HCT116 (cell line): ENCODE measurements around the gene RBM39. TPM values are rescaled to one million over a fixed set of nuclear protein-coding genes. Genes with fewer than 3 reads are reported as not detected.
"Not testable (repeated sequence)": the region's sequence is repeated elsewhere in the genome, so short reads cannot be mapped to it uniquely, and the experiment has no call there.

ENCODE experiments used
- ATAC-seq: fragments of 200-7000 bp; cut with Tn5 transposase; 2 replicates; pipeline ENCODE4 v1.9.1; 2020; ENCODE audit warnings: mild to moderate bottlenecking, moderate library complexity
- BruUV-seq: library from RNA; stranded (reverse); fragments of 400-500 nt; replicated peaks from 2 replicates; lab custom pipeline; 2021; lab: Mats Ljungman, UMichigan
- CTCF ChIA-PET: fragments of 300-600 bp; sonication (Branson Sonifier 250); formaldehyde crosslinking; loops from one replicate; lab custom pipeline; 2021; ENCODE audit warnings: antibody characterized with exemption; lab: Charles Lee
- POLR2A ChIA-PET: fragments of 300-600, 350-600 bp; sonication (Branson Sonifier 250); formaldehyde crosslinking; loops from one replicate; lab custom pipeline; 2021; ENCODE audit warnings: antibody characterized with exemption; lab: Charles Lee
- RAD21 ChIA-PET, 2 experiments: fragments of 300-600 bp; sonication (Branson Sonifier 250); formaldehyde crosslinking; loops; one replicate each; lab custom pipeline; 2023; ENCODE audit warnings: low total read pairs in 2 of 2; ENCODE audit not compliant: uncharacterized antibody in 2 of 2, unreplicated experiment in 2 of 2, low non-redundant PET in 1 of 2; lab: Charles Lee
- DNase-seq: peaks from one replicate; pipeline ENCODE4 v3.0.0-alpha.2; 2010; ENCODE audit warnings: low read depth, low spot score
- H2AFZ ChIP-seq: fragments of 200-600 bp; shearing (Covaris generic), sonication (generic); 2 replicates; pipeline ENCODE4 v1.6.1; 2017; ENCODE audit warnings: low read depth, mixed run types, mixed read lengths, antibody characterized with exemption, low read length; ENCODE audit not compliant: poor library complexity, severe bottlenecking
- H3K27ac ChIP-seq: 2 replicates; pipeline ENCODE4 v1.5.1; 2012; ENCODE audit warnings: low read depth, low read length
- H3K27me3 ChIP-seq: fragments of 200-600 bp; sonication (generic); 2 replicates; pipeline ENCODE4 v1.6.1; 2016; ENCODE audit warnings: mixed run types, low read length, mixed read lengths; ENCODE audit not compliant: insufficient read depth
- H3K36me3 ChIP-seq, 2 experiments: fragments of 200-500 bp in 1 of 2; fragments of 200-600 bp in 1 of 2; sonication (Bioruptor generic) in 1 of 2; sonication (generic) in 1 of 2; 2 replicates each; pipeline versions ENCODE4 v1.5.1 to v1.6.1; 2014 to 2016; ENCODE audit warnings: low read length in 2 of 2, inconsistent platforms in 1 of 2, mixed read lengths in 1 of 2, mixed run types in 1 of 2; ENCODE audit not compliant: insufficient read depth in 2 of 2, control insufficient read depth in 1 of 2
- H3K4me1 ChIP-seq, 2 experiments: fragments of 200-600 bp in 1 of 2; sonication (generic) in 1 of 2; 2 replicates each; pipeline versions ENCODE4 v1.5.1 to v1.6.1; 2012 to 2017; ENCODE audit warnings: low read length in 2 of 2, inconsistent platforms in 1 of 2, mild to moderate bottlenecking in 1 of 2, mixed read lengths in 1 of 2, mixed run types in 1 of 2, moderate library complexity in 1 of 2; ENCODE audit not compliant: insufficient read depth in 2 of 2, control insufficient read depth in 1 of 2
- H3K4me2 ChIP-seq: fragments of 200-600 bp; sonication (generic); 2 replicates; pipeline ENCODE4 v1.6.1; 2017; ENCODE audit warnings: mixed run types, low read length, mixed read lengths
- H3K4me3 ChIP-seq, 2 experiments: fragments of 200-600 bp in 1 of 2; sonication (generic) in 1 of 2; replicated peaks in 1 of 2; 2 replicates each; pipeline ENCODE4 v1.5.1; 2011 to 2016; ENCODE audit warnings: low read length in 2 of 2, control low read depth in 1 of 2, low read depth in 1 of 2, mild to moderate bottlenecking in 1 of 2, mixed read lengths in 1 of 2, mixed run types in 1 of 2
- H3K79me2 ChIP-seq: fragments of 200-600 bp; sonication (generic); 2 replicates; pipeline ENCODE4 v1.6.1; 2017; ENCODE audit warnings: mild to moderate bottlenecking, mixed run types, low read length, moderate library complexity, mixed read lengths; ENCODE audit not compliant: insufficient read depth
- H3K9ac ChIP-seq: fragments of 200-600 bp; sonication (generic); 2 replicates; pipeline ENCODE4 v1.6.1; 2016; ENCODE audit warnings: low read length, mixed read lengths
- H3K9me2 ChIP-seq: fragments of 200-600 bp; sonication (generic), shearing (Covaris generic); 2 replicates; pipeline ENCODE4 v1.6.1; 2017; ENCODE audit warnings: mixed run types, mild to moderate bottlenecking, moderate library complexity; ENCODE audit not compliant: insufficient read depth
- H3K9me3 ChIP-seq, 2 experiments: fragments of 200-500 bp in 1 of 2; fragments of 200-600 bp in 1 of 2; sonication (Bioruptor generic) in 1 of 2; sonication (generic) in 1 of 2; 2 replicates each; pipeline ENCODE4 v1.6.1; 2014 to 2017; ENCODE audit warnings: low read length in 2 of 2, mixed read lengths in 2 of 2, inconsistent platforms in 1 of 2, low read depth in 1 of 2, mild to moderate bottlenecking in 1 of 2, mixed run types in 1 of 2, moderate library complexity in 1 of 2; ENCODE audit not compliant: control insufficient read depth in 1 of 2, insufficient read depth in 1 of 2
- H4K20me1 ChIP-seq: fragments of 200-600 bp; sonication (generic), shearing (Covaris generic); 2 replicates; pipeline ENCODE4 v1.6.1; 2017; ENCODE audit warnings: mixed run types, mild to moderate bottlenecking, moderate library complexity; ENCODE audit not compliant: insufficient read depth
- CBX3 ChIP-seq: IDR thresholded peaks from 2 replicates; pipeline ENCODE4 v1.6.1; 2012; ENCODE audit warnings: low read depth
- EZH2phosphoT487 ChIP-seq: fragments of 200-600 bp; IDR thresholded peaks from 2 replicates; pipeline ENCODE4 v1.6.1; 2018; ENCODE audit warnings: antibody characterized with exemption, borderline replicate concordance
- FOSL1 ChIP-seq: IDR thresholded peaks from 2 replicates; pipeline ENCODE4 v1.6.1; 2012; ENCODE audit warnings: low read depth
- MAX ChIP-seq: IDR thresholded peaks from 2 replicates; pipeline ENCODE4 v1.6.1; 2012
- SIN3A ChIP-seq: IDR thresholded peaks from 2 replicates; pipeline ENCODE4 v1.6.1; 2012; ENCODE audit warnings: low read depth
- SRF ChIP-seq: IDR thresholded peaks from 2 replicates; pipeline ENCODE4 v1.6.1; 2012; ENCODE audit warnings: low read depth
- TCF7L2 ChIP-seq: IDR thresholded peaks from 2 replicates; pipeline ENCODE4 v1.7.0; 2011; ENCODE audit warnings: borderline replicate concordance, inconsistent platforms; ENCODE audit not compliant: insufficient read depth, insufficient read length; ENCODE audit errors: extremely low read depth
- ZFX ChIP-seq: fragments of 450-650 bp; IDR thresholded peaks from 2 replicates; pipeline ENCODE4 v1.6.1; 2017
- ZNF274 ChIP-seq: fragments of 200-500 bp; sonication (Bioruptor generic); IDR thresholded peaks from 2 replicates; pipeline ENCODE4 v1.6.1; 2014; ENCODE audit warnings: mild to moderate bottlenecking, low read depth, low read length, inconsistent platforms
- intact Hi-C: fragments of 100-400 bp; cut with micrococcal nuclease; formaldehyde crosslinking; loops from 2 replicates; pipeline ENCODE4 v1.10.0; 2022
- total RNA-seq: library from RNA; stranded (reverse); gene quantifications from one replicate; pipeline ENCODE4 v1.2.1, GENCODE V29; 2021; ENCODE audit not compliant: unreplicated experiment
- TF ChIP-seq, protein P1 (sequence below): IDR thresholded peaks from 2 replicates; pipeline ENCODE4 v1.6.1; 2012

RBM39 gene
- total RNA-seq, 1 experiment from 2014 or later = 234 TPM

DNA sequence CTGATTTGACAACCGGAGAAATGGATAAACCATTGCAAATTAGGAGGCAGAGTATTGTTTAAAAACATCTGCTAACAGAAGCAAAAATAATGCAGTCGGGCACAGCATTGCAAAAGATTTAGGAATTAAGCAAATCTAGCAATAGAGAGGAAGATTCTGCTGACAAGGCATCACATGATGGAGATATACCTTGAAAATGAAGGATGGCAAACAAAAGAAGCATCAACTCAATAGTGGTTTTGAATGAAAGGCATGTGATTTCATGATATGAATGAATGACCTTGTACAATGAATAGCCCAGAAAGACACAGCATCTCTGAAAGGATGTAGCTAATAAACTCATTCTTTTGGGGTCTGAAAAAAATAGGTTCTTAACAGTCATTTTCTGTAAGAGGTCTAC, 8.6 kb upstream of the RBM39 start:
- Histone ChIP-seq H2AFZ (no peak overlapping the region), H3K9me2 (no peaks in the 10 kb centered on the region), H3K79me2 (no peaks in the 10 kb centered on the region), H4K20me1 (no peaks in the 10 kb centered on the region), H3K9me3 (no peaks in the 10 kb centered on the region), H3K9ac (no peak overlapping the region), H3K4me2 (no peak overlapping the region), H3K27ac (no peak overlapping the region), H3K4me1 (peaks cover 0 to 4% of the 10 kb centered on the region in 2 experiments; a peak in 2 of 4 replicates), H3K36me3 (no peaks in the 10 kb centered on the region), H3K27me3 (no peaks in the 10 kb centered on the region), H3K4me3 (no peak overlapping the region)
- no TSS peak for BruUV-seq
- no peak for DNase-seq
- CTCF ChIA-PET = interaction anchor here (0.6 kb wide), 1 partner anchor 14 kb away, joined by 3 read pairs; no protein-coding TSS in a partner anchor
- no peak for ATAC-seq
- RAD21 ChIA-PET = interaction anchor here in 1 of 2 experiments (0.6 kb wide), 1 partner anchor 67 kb away, joined by 6 read pairs; no protein-coding TSS in a partner anchor
- POLR2A ChIA-PET = interaction anchor here (2.4 kb wide), 1 partner anchor 8 kb away, joined by 19 read pairs; the partner anchor contains the start of gene RBM39
- intact Hi-C loops = no loop called here
- TF ChIP-seq SIN3A (no peak), FOSL1 (no peak), ZFX (no peak), ZNF274 (no peak), SRF (no peak), MAX (no peak), TCF7L2 (no peak), CBX3 (no peak), EZH2phosphoT487 (no peak)
- TF ChIP-seq, protein P1, sequence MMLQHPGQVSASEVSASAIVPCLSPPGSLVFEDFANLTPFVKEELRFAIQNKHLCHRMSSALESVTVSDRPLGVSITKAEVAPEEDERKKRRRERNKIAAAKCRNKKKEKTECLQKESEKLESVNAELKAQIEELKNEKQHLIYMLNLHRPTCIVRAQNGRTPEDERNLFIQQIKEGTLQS = no peak

DNA sequence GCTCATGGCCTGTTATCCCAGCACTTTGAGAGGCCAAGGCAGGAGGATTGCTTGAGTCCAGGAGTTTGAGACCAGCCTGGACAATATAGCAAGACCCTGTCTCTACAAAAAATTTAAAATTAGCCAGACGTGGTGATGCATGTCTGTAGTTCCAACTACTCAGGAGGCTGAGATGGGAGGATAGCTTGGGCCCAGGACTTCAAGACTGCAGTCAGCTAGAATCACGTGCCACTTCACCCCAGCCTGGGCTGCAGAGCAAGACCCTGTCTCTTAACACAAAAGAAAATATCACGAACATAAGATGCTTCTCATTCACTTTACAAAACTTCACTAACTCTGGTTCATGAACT, 2.4 kb upstream of the RBM39 start:
- CTCF ChIA-PET = interaction anchor here (1.0 kb wide), 1 partner anchor 210 kb away, joined by 3 read pairs; the partner anchor contains the start of gene SCAND1
- H3K27ac ChIP-seq, H3K4me2 ChIP-seq, H3K9me2 ChIP-seq, H3K4me3 ChIP-seq, ATAC-seq, DNase-seq, RAD21 ChIA-PET, H3K9me3 ChIP-seq, H3K27me3 ChIP-seq, BruUV-seq, H3K9ac ChIP-seq, H2AFZ ChIP-seq: not testable (repeated sequence)
- Histone ChIP-seq H4K20me1 (peaks cover 10% of the 10 kb centered on the region; the same call in 1 of the 2 replicates), H3K4me1 (peaks cover 10 to 25% of the 10 kb centered on the region in 2 experiments), H3K36me3 (peaks cover 5 to 13% of the 10 kb centered on the region in 2 experiments), H3K79me2 (peaks cover 34% of the 10 kb centered on the region)
- POLR2A ChIA-PET = interaction anchor here (2.4 to 3.7 kb wide), 2 partner anchors 26 to 210 kb away, joined by 8 to 58 read pairs; partner anchors contain the start of genes PHF20 and SCAND1
- intact Hi-C loops = loop anchor here (10.0 kb wide), 1 partner anchor 210 kb away; the partner anchor contains the start of gene SCAND1
